DMS53 treated with DMSO at 0.1 percent for 48 hours (cell line): ENCODE measurements around the gene MTG2.

Experiments used
- DNase-seq: peaks from one replicate; lab custom pipeline; 2025; ENCODE audit not compliant: unreplicated experiment; lab: John Stamatoyannopoulos, UW

MTG2 gene

GRCh38 chr20:62162765-62163484 lies 19.9 kb upstream of the MTG2 start:
- no peak for DNase-seq

- DNase-seq = no peak
These were observed 19.4 kb upstream of the MTG2 start for GRCh38 chr20:62163485-62163865.

GRCh38 chr20:62163986-62164762 lies 18.7 kb upstream of the MTG2 start:
- DNase-seq = no peak

GRCh38 chr20:62164879-62165761 lies 17.7 kb upstream of the MTG2 start:
- no peak for DNase-seq

GRCh38 chr20:62165762-62166399 lies 16.9 kb upstream of the MTG2 start:
- no peak for DNase-seq

GRCh38 chr20:62167474-62167873 lies 15.4 kb upstream of the MTG2 start:
- no peak for DNase-seq

- DNase-seq = no peak
These were observed 14.8 kb upstream of the MTG2 start for GRCh38 chr20:62168061-62168460.

- no peak for DNase-seq
These were observed 13.9 kb upstream of the MTG2 start for GRCh38 chr20:62168890-62169435.

- no peak for DNase-seq
These were observed 12.3 kb upstream of the MTG2 start for GRCh38 chr20:62170536-62170935.

- no peak for DNase-seq
These were observed 11.6 kb upstream of the MTG2 start for GRCh38 chr20:62171245-62171644.

GRCh38 chr20:62172666-62173065 lies 10.2 kb upstream of the MTG2 start:
- no peak for DNase-seq

- DNase-seq = no peak
These were observed 8.6 kb upstream of the MTG2 start for GRCh38 chr20:62174021-62174804.

GRCh38 chr20:62174870-62175624 lies 7.8 kb upstream of the MTG2 start:
- no peak for DNase-seq

- no peak for DNase-seq
These were observed 7.1 kb upstream of the MTG2 start for GRCh38 chr20:62175711-62176110.

GRCh38 chr20:62176866-62177265 lies 6.0 kb upstream of the MTG2 start:
- DNase-seq = no peak

GRCh38 chr20:62177307-62177706 lies 5.5 kb upstream of the MTG2 start:
- no peak for DNase-seq

GRCh38 chr20:62178316-62179161 lies 4.3 kb upstream of the MTG2 start:
- DNase-seq = no peak

- no peak for DNase-seq
These were observed 3.7 kb upstream of the MTG2 start for GRCh38 chr20:62179162-62179504.

GRCh38 chr20:62181808-62182207 lies 1.0 kb upstream of the MTG2 start:
- no peak for DNase-seq
